Endothelial cell of umbilical vein (primary cell): ENCODE measurements around the gene ZBTB48.

ENCODE experiments used
- JUN ChIP-seq: IDR thresholded peaks from 2 replicates; pipeline ENCODE4 v1.6.1; 2011; ENCODE audit warnings: borderline replicate concordance, low read depth; ENCODE audit not compliant: insufficient read length, insufficient read depth
- MYC ChIP-seq: IDR thresholded peaks from one replicate; pipeline ENCODE4 v1.6.1; 2011; ENCODE audit warnings: mild to moderate bottlenecking, low read depth, low read length
- POLR2A ChIP-seq: IDR thresholded peaks from 2 replicates; pipeline ENCODE4 v1.6.1; 2012; ENCODE audit warnings: low read depth, mild to moderate bottlenecking, control low read depth, low read length
- TF ChIP-seq, protein P1 (sequence below), 2 donors: IDR thresholded peaks; 1 replicate in 1 of 2; 2 replicates in 1 of 2; pipeline ENCODE4 v1.5.1; 2011; ENCODE audit warnings: low read length in 2 of 2, mild to moderate bottlenecking in 2 of 2, moderate library complexity in 2 of 2, control low read depth in 1 of 2, inconsistent platforms in 1 of 2, low read depth in 1 of 2; ENCODE audit not compliant: insufficient read depth in 1 of 2; ENCODE audit errors: extremely low read depth in 1 of 2
- TF ChIP-seq, protein P2 (sequence below): IDR thresholded peaks from 2 replicates; pipeline ENCODE4 v1.6.1; 2011; ENCODE audit not compliant: insufficient read depth, insufficient read length

DNA sequence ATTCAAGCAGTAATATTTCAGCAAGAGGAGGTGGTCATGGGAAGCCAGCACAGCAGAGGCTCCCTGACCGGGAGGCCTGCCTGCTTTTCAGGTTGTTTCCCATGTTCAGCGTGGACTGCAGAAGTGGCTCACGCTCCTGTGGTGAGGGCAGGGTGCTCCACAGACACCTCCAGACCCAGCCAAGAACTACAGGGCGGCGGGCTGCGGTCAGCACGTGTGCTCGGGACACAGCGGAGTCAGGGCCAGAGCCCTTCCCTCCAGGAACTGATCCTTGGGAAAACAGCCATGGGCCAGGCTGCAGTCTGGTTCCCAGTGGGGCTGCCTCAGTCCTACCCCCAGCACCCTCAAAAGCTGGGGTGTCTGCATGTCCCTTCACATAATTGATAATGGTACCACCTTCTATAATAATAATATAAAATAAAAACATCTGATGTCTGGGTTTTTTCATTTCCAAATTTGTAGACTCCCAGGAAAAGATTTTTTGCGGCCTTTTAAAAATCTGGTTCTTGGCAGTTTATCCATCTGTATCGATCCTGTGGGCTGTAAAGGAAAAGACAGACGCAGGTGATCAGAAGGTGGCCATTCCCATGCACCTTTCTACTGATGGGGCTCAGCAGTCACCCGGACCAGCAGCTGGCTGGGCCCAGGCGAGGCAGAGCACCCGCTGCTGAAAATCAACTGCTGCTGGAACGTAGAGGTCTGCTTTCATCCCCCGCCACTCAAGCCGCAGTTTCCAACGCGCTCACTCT, 55.5 kb downstream of the ZBTB48 start:
- TF ChIP-seq POLR2A (no peak), MYC (no peak), JUN (no peak)
- TF ChIP-seq, protein P1, sequence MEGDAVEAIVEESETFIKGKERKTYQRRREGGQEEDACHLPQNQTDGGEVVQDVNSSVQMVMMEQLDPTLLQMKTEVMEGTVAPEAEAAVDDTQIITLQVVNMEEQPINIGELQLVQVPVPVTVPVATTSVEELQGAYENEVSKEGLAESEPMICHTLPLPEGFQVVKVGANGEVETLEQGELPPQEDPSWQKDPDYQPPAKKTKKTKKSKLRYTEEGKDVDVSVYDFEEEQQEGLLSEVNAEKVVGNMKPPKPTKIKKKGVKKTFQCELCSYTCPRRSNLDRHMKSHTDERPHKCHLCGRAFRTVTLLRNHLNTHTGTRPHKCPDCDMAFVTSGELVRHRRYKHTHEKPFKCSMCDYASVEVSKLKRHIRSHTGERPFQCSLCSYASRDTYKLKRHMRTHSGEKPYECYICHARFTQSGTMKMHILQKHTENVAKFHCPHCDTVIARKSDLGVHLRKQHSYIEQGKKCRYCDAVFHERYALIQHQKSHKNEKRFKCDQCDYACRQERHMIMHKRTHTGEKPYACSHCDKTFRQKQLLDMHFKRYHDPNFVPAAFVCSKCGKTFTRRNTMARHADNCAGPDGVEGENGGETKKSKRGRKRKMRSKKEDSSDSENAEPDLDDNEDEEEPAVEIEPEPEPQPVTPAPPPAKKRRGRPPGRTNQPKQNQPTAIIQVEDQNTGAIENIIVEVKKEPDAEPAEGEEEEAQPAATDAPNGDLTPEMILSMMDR (IDR thresholded peaks at IDR 0.05; ENCODE audit: extremely low read depth in 1 of 2, insufficient read depth in 1 of 2, low read depth in 1 of 2, low read length in 2 of 2) = no peak
- TF ChIP-seq, protein P2, sequence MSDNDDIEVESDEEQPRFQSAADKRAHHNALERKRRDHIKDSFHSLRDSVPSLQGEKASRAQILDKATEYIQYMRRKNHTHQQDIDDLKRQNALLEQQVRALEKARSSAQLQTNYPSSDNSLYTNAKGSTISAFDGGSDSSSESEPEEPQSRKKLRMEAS = no peak
